GM10266 (cell line): ENCODE data around the gene GPR137.

Source experiments
- DNase-seq: peaks from one replicate; pipeline ENCODE4 v3.0.0; 2012; ENCODE audit errors: extremely low spot score
- CTCF ChIP-seq: IDR thresholded peaks from 2 replicates; pipeline ENCODE4 v1.5.1; 2012; ENCODE audit warnings: mild to moderate bottlenecking, low read depth; ENCODE audit not compliant: control insufficient read depth, insufficient read depth; ENCODE audit errors: missing control alignments

Gene GPR137

DNA sequence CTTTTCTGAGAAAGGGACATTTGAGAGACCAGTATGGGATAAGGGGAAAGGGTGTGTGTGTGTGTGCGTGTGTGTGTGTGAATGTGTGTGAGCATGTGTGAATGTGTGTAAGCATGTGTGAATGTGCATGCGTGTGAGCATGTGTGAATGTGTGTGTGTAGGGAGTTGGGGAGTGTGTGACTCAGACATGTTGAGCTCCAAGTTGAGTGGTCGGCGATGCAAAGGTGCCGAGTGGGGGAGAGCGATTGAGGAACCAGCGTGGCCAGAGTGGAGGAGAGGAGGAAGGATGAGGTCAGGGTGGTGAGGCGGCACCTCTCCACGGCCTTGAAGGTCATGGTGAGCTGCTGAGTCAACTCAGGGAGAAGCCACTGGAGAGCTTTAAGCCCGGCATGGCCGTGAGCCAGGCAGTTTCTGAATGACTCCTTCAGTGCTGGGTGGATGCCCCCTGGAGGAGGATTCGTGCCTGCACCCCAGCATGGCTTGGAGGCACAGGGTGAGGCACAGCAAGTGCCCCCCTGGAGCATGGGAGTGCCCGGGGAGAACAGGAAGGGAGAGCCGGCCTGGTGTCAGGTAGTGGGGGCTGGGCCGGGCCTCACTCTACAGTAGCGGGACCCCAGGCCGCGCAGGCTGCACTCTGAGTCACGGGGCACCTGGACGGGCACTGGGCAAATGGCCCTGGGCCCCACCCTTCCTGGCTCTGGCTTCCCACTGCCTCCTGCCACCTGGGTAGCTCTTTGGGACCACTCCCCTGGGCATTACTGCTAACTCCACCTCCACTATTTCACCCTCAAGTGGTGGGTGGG, 46.1 kb downstream of the GPR137 start:
- DNase-seq, result peak; percentile 73
- TF ChIP-seq CTCF, result peak; percentile 77

- DNase-seq, result no peak
- TF ChIP-seq CTCF, result no peak
Observed at GRCh38 chr11:64333556-64333955, 47.9 kb downstream of the GPR137 start.

DNA sequence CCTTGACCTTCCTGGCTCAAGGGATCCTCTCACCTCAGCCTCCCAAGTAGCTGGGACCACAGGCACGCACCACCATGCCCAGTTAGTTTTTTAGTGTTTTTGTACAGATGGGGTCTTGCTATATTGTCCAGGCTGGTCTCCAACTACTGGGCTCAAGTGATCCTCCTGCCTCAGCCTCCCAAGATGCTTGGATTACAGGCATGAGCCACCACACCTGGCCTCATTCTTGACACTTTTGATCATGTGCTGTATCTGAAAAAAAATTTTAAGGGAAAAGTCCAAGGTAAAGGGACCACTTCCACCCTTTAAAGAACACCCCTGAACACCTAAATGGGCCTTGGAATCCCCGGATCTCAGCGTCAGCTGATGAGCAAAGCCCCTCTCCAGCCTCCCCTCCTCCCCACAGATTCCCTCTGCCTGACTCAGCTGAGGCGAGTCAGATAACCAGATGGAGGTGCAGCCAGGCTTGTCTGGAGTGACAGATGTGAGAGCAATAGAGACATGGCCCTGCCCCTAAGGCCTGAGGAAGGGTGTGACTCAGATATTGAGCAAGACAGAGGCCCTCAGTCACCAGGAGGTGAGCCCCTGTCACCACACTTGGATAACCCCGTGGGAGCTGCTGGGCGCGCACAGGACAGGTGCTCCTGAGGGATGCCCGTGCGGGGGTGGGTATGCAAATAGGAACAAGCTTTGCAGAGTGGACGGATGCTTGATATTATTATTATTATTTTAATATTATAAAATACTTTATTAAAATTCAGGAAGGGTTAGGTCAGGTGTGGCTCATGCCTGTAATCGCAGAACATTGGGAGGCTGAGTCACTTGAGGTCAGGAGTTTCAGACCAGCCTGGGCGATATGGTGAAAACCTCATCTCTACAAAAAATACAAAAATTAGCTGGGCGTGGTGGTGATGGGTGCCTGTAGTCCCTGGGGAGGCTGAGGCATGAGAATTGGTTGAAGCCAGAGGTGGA, 49.4 kb downstream of the GPR137 start:
- TF ChIP-seq CTCF, result peak; percentile 19
- peak; percentile 85 for DNase-seq

GRCh38 chr11:64337538-64338249, 52.0 kb downstream of the GPR137 start:
- no peak for DNase-seq
- TF ChIP-seq CTCF, result no peak

GRCh38 chr11:64338716-64339115, 53.1 kb downstream of the GPR137 start:
- TF ChIP-seq CTCF, result no peak

More at GRCh38 chr11:64338716-64339115, 53.1 kb downstream of the GPR137 start:
- no peak for DNase-seq
